GM10266 (cell line): Measurements from ENCODE around the gene ZNF839.

Source experiments
- DNase-seq: peaks from one replicate; pipeline ENCODE4 v3.0.0; 2012; ENCODE audit errors: extremely low spot score
- TF ChIP-seq, protein P1 (sequence below): IDR thresholded peaks from 2 replicates; pipeline ENCODE4 v1.5.1; 2012; ENCODE audit warnings: mild to moderate bottlenecking, low read depth; ENCODE audit not compliant: control insufficient read depth, insufficient read depth; ENCODE audit errors: missing control alignments

ZNF839 gene

GRCh38 chr14:102280376-102280962, 39.1 kb upstream of the ZNF839 start:
- DNase-seq, result no peak
- TF ChIP-seq, protein P1, sequence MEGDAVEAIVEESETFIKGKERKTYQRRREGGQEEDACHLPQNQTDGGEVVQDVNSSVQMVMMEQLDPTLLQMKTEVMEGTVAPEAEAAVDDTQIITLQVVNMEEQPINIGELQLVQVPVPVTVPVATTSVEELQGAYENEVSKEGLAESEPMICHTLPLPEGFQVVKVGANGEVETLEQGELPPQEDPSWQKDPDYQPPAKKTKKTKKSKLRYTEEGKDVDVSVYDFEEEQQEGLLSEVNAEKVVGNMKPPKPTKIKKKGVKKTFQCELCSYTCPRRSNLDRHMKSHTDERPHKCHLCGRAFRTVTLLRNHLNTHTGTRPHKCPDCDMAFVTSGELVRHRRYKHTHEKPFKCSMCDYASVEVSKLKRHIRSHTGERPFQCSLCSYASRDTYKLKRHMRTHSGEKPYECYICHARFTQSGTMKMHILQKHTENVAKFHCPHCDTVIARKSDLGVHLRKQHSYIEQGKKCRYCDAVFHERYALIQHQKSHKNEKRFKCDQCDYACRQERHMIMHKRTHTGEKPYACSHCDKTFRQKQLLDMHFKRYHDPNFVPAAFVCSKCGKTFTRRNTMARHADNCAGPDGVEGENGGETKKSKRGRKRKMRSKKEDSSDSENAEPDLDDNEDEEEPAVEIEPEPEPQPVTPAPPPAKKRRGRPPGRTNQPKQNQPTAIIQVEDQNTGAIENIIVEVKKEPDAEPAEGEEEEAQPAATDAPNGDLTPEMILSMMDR, result no peak

DNA sequence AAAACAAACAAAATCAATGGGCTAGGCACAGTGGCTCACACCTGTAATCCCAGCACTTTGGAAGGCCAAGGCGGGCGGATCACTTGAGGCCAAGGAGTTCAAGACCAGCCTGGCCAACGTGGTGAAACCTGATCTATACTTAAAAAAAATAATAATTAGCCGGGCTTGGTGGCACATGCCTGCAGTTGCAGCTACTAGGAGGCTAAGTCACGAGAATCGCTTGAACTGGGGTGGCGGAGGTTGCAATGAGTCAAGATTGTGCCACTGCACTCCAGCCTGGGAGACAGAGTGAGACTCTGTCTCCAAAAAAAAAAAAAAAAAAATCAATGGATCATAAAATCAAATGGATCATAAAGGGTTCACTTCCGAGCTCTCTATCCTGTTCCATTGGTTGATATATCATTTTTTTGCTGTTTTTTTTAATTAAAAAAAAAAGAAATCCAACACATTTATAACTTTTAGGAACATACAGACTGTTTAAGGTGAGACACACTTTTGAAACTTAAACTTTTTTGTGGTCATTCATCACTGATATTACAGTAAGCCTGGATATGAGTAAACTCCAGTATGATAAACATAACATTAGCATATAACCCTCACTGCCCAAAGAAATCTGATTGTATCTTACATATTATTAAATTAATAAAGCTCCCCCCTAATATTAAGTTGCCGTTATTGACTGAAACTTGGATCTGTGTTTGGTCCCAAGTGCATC, 36.6 kb upstream of the ZNF839 start:
- no peak for DNase-seq
- TF ChIP-seq, protein P1, result no peak

GRCh38 chr14:102283631-102284129, 35.9 kb upstream of the ZNF839 start:
- TF ChIP-seq, protein P1, result no peak
- no peak for DNase-seq

DNA sequence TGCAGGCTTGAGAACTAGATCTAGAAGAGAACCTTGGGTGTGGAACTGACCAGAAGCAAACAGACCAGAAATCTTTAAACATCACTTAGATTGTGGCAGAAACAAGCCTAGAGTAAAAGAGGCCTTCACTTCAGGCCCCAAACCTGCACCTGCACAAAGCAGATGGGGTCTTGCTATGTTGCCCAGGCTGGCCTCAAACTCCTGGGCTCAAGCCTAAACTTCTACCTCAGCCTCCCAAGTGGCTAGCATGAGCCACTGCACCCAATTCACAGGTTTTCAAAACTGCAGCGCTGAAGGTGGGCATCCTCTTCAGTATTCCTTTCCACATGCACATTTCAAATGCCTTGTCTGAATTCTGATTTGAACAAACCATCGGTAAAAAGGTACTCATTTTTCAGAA, 34.4 kb upstream of the ZNF839 start:
- TF ChIP-seq, protein P1, result no peak
- DNase-seq, result no peak

DNA sequence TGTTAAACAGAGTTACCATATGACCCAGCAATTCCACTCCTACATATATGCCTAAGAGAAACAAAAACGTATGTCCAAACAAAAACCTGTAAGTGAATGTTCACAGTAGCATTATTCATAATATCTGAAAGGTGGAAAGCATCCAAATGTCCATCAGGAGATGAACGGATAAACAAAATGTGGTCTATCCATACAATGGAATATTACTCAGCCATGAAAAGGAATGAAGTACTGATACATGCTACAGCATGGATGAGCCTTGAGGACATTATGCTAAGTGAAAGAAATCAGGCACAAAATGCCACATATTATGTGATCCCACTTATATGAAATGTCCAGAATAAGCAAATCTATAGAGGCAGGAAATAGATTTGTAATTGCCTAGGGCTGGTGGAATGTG, 31.4 kb upstream of the ZNF839 start:
- DNase-seq, result no peak
- TF ChIP-seq, protein P1, result no peak

DNA sequence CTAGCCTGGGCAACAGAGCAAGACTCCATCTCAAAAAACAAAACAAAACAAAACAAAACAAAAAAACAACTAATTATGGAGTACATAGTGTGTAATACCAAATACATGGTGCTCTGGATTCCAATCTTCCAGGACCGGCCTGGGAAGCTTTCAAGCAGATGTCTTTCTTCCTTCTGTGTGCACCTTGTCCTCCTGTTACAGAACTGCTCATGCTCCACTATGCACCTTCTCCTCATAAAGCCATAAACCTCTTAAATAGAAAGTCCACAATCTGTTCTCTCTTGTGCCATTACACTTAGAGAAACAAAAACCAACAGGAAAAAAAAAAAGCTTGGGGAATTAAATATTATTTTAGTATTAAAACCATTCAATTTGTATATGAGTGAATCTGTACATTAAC, 27.1 kb upstream of the ZNF839 start:
- no peak for DNase-seq
- TF ChIP-seq, protein P1, result no peak

DNA sequence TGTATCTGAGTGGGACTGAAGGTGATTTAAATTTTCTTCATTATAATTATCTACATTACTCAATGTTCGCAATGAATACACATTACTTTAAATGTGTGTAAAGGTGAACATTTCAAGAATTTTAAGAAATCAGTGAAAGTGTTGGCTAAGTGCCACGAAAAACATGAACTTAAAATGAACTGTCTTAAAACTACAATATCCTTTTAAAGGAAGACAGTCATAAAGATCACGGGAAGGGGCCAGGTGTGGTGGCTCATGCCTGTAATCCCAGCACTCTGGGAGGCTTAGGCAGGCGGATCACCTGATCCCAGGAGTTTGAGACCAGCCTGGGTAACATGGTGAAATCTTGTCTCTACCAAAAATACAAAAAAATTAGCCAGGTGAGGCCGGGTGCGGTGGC, 25.8 kb upstream of the ZNF839 start:
- DNase-seq, result no peak
- TF ChIP-seq, protein P1, result no peak
